8988T (cell line): Measurements from ENCODE around the gene COQ2.
"Not testable (repeated sequence)": the region's sequence is repeated elsewhere in the genome, so short reads cannot be mapped to it uniquely, and the experiment has no call there.

ENCODE experiments used
- DNase-seq: peaks from one replicate; pipeline ENCODE4 v3.0.0; 2011

COQ2 gene

DNA sequence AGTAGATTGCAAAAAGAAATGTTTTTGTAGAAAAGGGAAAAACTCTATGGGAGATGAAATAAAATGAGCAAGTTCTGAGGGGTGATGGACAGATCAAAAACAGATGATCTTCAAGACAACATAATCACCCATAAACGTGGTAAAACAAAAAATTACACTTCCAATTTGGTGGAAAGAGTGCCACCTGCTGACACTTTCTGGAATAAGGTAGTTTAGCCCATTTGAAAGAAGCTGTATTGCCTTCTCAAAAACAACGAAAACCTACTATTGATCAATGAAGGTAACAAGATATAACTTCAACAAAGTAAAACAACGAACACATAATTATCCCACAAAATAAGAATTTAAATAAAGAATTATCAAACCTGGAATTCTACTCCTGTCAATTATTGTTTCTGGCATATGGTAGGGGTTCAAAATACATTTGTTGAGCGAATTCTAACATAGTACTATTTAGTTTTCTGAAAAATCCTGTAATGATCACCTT lies 2.5 kb downstream of the COQ2 start:
- no peak for DNase-seq

DNA sequence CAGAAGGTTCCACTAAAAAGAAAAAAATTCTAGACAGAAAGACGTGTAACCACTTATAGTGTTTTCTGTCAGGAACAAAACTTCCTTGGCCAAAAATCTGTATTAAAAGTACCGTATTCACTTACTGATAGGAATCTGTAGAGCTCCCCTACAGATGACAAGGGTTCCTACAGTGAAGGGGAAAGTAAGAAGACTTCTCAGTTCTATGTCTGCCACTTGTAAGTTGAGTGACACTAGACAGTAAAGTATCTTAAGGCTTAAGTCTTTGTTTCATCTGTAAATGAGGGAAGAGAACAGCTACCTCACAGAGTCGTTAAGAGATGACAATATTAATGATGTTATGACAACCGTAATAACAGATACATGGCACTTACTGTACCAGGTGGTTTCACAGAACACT lies 3.3 kb downstream of the COQ2 start:
- DNase-seq: no peak

GRCh38 chr4:83276299-83277040 lies 8.1 kb downstream of the COQ2 start:
- DNase-seq: no peak

GRCh38 chr4:83273926-83274325 lies 10.7 kb downstream of the COQ2 start:
- not testable (repeated sequence) for DNase-seq

DNA sequence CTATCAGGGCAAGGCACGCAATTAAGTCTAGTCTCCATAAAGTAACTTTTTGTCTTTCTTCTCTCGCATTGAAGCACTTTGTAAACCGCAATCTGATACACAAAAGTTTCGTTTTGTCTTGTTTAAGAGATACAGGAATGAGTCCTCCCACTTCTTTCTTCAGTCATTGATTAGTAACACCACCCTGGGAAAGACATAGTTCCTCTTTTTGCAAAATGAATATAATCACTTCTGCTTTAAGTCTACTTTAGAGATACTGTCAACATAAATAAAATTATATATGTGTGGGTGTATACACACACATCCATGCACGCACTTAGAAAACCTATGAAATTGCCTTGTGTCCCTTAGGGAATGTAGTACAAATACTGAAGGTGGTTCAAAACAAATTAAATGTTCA lies 11.7 kb downstream of the COQ2 start:
- no peak for DNase-seq

GRCh38 chr4:83269256-83269655 lies 15.3 kb downstream of the COQ2 start:
- no peak for DNase-seq

DNA sequence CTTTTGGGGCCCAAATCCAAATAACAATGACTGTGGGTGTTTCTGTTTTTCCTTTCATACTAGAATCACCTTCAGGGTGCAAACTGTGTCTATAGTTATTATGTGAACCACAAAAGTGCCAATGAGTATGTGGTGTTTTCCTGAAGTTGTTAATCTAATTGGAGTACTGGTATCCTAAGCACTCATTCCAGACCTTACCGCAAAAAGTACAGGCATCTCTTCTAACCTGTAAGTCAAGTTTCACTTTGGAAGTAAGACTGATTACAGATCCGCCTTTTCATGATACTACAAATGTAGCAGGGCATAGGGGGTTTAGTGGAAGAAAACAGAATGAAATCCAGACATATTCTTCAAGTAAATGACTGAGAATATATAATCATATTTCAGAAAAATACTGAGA lies 16.1 kb downstream of the COQ2 start:
- DNase-seq: no peak

DNA sequence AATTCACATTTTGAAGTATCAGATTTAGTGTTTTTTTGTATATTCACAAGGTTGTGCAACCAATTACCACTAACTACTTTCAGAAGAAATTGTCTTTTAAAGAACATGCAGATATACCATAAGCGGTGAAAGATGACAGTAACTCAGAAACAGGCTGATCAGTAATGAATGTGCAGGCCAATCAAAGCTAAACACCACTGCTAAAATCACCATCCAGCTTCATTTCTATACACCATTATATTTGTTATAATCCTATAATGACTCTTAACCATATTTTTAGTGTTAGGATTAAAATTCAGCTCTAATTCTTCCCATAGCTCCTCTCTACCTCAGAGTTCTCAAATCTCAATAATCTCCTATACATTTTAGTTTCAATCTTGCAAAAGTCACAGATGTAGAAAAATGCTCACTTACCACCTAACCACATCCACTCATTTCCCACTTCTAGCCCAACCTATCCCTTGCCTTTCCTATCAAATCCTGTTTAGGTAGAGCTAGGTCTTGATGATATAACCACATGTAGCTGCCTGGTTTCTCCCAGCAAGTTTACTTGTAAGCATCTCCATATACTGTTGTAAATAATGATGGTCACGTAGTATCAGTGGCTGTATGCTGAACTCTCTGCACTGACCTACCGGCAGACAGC lies 16.6 kb downstream of the COQ2 start:
- no peak for DNase-seq

GRCh38 chr4:83267121-83267829 lies 17.3 kb downstream of the COQ2 start:
- no peak for DNase-seq

DNA sequence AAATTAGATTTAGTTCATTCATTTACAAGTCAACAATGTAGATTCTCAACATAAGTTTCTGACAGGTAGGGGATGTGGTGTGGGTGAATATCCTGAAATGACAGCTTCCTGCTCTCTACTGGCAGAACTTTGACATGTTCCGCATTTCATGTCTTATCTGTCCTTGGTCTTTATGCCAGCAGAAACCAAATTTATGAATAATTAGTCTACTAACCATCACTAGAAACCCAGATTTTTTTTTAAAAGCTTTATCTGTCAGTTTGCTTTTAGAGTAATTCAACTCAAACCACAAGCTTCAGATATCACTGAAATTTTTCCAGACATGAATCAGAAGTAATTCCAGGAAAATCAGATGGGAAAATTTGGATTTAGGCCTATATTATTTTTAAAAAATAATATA lies 17.9 kb downstream of the COQ2 start:
- DNase-seq: no peak

GRCh38 chr4:83263106-83263505 lies 21.5 kb downstream of the COQ2 start:
- no peak for DNase-seq

DNA sequence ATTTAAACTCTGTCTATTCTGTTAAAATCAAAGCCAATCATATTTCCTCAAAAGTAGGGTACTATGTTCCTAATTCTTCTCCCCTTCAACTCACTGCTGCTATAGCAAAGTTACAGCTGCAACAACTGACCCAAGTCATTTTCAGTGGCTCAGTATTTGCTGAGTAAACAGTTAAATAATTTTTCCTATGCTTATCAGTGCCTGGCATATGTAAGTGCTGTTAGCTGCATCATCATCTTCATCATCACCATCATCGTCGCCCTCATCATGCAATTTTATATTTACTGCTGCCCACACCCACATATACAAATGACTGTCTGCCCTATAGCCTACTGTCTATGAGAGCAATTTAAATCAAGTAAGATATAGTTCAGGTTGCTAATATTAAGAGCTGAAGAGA lies 21.9 kb downstream of the COQ2 start:
- no peak for DNase-seq

DNA sequence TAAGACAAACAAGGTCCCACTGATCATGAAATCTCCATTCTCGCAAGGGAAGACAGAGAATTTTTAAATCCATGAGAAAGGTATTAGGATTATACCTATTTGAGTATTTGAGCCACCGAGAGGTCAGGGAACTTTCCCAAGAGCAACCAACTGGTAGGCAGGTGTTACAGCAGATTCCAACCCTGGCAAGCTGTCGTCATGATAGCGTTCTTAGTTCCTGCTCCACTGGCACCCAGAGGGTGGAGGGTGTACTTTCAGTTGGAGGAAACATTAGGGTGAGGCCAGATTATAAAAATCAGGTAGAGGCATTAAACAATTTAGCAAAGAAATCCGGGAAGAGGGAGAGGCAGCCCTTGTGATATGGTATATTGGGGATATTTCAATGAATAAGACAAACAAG lies 23.3 kb downstream of the COQ2 start:
- DNase-seq: no peak

GRCh38 chr4:83259586-83259985 lies 25.0 kb downstream of the COQ2 start:
- DNase-seq: no peak

DNA sequence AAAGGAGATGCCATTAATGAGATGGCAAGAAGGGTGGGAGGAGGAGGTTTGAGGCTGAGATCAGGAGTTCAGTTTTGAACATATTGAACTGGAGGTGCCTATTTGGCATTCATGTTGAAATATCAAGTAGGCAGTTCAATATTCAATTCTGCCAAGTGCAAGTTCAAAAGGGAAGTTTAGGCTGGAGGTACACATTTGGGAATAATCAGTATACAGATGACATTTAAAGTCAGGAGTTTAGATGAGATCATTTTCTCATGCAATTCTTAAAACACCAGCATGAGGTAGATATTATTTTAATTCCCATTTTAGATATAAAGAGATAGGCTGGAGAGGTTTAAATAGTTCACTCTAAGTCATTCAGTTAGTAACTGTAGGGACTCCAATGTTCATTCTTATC lies 26.1 kb downstream of the COQ2 start:
- DNase-seq: no peak

- DNase-seq: no peak
Measured at GRCh38 chr4:83257811-83258210, 26.8 kb downstream of the COQ2 start.

DNA sequence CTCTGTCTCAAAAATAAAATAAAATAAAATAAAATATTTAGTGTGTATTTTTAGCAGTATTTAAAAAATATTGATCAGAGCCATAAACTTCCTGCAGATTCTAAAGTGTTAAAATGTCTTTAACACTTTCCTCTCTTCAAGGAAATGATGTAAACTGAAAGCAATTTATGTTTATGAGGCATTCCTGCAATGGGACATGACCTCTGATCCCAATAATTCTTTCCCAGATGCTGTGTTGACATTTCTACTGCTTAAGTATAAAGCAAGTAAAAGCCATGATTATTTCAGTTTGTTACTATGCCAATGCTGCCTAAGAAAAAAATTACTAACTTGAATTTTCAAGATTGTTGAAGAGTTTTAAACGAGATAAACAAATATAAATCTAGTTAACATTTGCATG lies 29.0 kb downstream of the COQ2 start:
- no peak for DNase-seq

GRCh38 chr4:83252782-83253405 lies 31.7 kb downstream of the COQ2 start:
- DNase-seq: no peak

- no peak for DNase-seq
Measured at GRCh38 chr4:83251447-83251830, 33.2 kb downstream of the COQ2 start.

- DNase-seq: no peak
Measured at GRCh38 chr4:83250687-83251446, 33.7 kb downstream of the COQ2 start.

GRCh38 chr4:83248486-83248885 lies 36.1 kb downstream of the COQ2 start:
- no peak for DNase-seq

- no peak for DNase-seq
Measured at GRCh38 chr4:83247415-83248357, 36.9 kb downstream of the COQ2 start.
